Smooth muscle cell (in vitro differentiated cells): ENCODE results near the gene GPR142. TPM values are rescaled to one million over a fixed set of nuclear protein-coding genes. Genes with fewer than 3 reads are reported as not detected.

Experiments used
- DNase-seq: peaks from one replicate; lab custom pipeline; 2025; ENCODE audit not compliant: unreplicated experiment; lab: John Stamatoyannopoulos, UW
- H2AFZ ChIP-seq: fragments of 200-600 bp; sonication (generic); 2 replicates; pipeline ENCODE4 v1.6.0; 2016; ENCODE audit warnings: antibody characterized with exemption, low read depth, mild to moderate bottlenecking
- H3F3A ChIP-seq: fragments of 200-600 bp; sonication (generic); 2 replicates; pipeline ENCODE4 v1.6.0; 2017; ENCODE audit warnings: antibody characterized with exemption, low read depth
- H3K27ac ChIP-seq: fragments of 200-600 bp; sonication (generic); 2 replicates; pipeline ENCODE4 v1.5.1; 2016; ENCODE audit warnings: low read depth, mild to moderate bottlenecking
- H3K27me3 ChIP-seq: fragments of 200-600 bp; sonication (generic); 2 replicates; pipeline ENCODE4 v1.6.1; 2016; ENCODE audit warnings: low read depth, mild to moderate bottlenecking
- H3K36me3 ChIP-seq: fragments of 200-600 bp; sonication (generic); 2 replicates; pipeline ENCODE4 v1.5.1; 2016; ENCODE audit warnings: low read depth
- H3K4me1 ChIP-seq: fragments of 200-600 bp; sonication (generic); 2 replicates; pipeline ENCODE4 v1.5.1; 2016; ENCODE audit warnings: low read depth
- H3K4me2 ChIP-seq: fragments of 200-600 bp; sonication (generic); 2 replicates; pipeline ENCODE4 v1.6.0; 2016; ENCODE audit warnings: mild to moderate bottlenecking
- H3K4me3 ChIP-seq: fragments of 200-600 bp; sonication (generic); 2 replicates; pipeline ENCODE4 v1.5.1; 2016; ENCODE audit warnings: mild to moderate bottlenecking
- H3K79me2 ChIP-seq: fragments of 200-600 bp; sonication (generic); 2 replicates; pipeline ENCODE4 v1.6.0; 2016; ENCODE audit warnings: low read depth, mild to moderate bottlenecking
- H3K9ac ChIP-seq: fragments of 200-600 bp; sonication (generic); 2 replicates; pipeline ENCODE4 v1.6.0; 2016; ENCODE audit warnings: low read depth
- H3K9me3 ChIP-seq: fragments of 200-600 bp; sonication (generic); replicated peaks from 2 replicates; pipeline ENCODE4 v1.5.1; 2016; ENCODE audit warnings: low read depth
- H4K20me1 ChIP-seq: fragments of 200-600 bp; sonication (generic); 2 replicates; pipeline ENCODE4 v1.6.0; 2016; ENCODE audit warnings: low read depth
- WGBS: methylation state at CpG from one replicate; pipeline ENCODE4 v1.1.7; 2016; ENCODE audit warnings: low lambda C conversion rate; 5-methylcytosine and 5-hydroxymethylcytosine counted together
- polyA plus RNA-seq: library from polyadenylated mRNA; unstranded; fragments of >200 nt; fragmentation: Nextera tagmentation; extraction: Ambion mirVana; gene quantifications from 2 replicates; pipeline ENCODE4 v1.2.1, GENCODE V29; 2016
- total RNA-seq: library from RNA; depleted of rRNA; stranded (reverse); fragments of >200 nt; gene quantifications from 2 replicates; pipeline ENCODE4 v1.2.3, GENCODE V29; 2014
- TF ChIP-seq, protein P1 (sequence below): fragments of 200-600 bp; sonication (generic); IDR thresholded peaks from 2 replicates; pipeline ENCODE4 v1.5.1; 2017; ENCODE audit warnings: borderline replicate concordance, mild to moderate bottlenecking, antibody characterized with exemption; ENCODE audit not compliant: insufficient read depth, poor library complexity, severe bottlenecking

Gene GPR142
- total and polyA plus RNA-seq, 2 experiments from 2014 or later: not detected

DNA sequence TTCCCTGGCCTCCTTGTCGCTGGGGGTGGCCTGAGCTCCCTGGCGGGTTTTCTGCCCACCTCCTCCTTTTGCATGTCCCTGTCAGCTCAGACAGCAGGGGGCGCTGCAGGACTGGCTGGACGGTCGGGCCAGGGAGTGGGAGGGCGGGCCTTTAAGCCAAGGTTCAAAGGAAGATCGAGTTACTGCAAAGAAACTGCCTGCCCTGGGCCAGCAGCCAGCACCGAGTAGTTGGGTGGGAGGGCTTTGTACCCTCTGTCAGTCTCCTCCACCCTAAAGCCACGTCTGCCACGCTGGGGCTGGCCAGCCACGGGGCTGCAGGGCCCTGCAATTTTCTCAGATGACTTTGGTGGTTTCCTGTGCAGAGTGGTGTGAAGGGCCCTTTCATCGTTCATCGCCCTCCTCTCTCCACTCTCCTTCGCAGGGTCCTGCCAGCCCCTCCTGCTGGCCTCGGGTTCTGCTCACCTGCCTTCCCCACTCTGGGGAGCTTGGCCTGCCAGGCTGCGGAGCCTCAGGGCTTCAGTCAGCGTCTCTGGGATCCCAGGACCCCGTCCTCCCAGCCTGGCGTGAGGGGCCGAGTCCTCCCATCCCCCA is 12.3 kb downstream of the GPR142 start:
- no peaks in the 10 kb centered on the region for H3K79me2 ChIP-seq
- peaks cover 10% of the 10 kb centered on the region for H3K4me1 ChIP-seq
- H3K27ac ChIP-seq: no peak overlapping the region
- H3K4me3 ChIP-seq: no peak overlapping the region
- no peaks in the 10 kb centered on the region for H4K20me1 ChIP-seq
- 22% methylated on average over 16 of the region's 20 CpGs for WGBS
- peak; percentile 87 for DNase-seq
- H2AFZ ChIP-seq: peak overlapping the region; percentile 11
- peaks cover 24% of the 10 kb centered on the region for H3K27me3 ChIP-seq
- H3K36me3 ChIP-seq: no peaks in the 10 kb centered on the region
- TF ChIP-seq, protein P1, sequence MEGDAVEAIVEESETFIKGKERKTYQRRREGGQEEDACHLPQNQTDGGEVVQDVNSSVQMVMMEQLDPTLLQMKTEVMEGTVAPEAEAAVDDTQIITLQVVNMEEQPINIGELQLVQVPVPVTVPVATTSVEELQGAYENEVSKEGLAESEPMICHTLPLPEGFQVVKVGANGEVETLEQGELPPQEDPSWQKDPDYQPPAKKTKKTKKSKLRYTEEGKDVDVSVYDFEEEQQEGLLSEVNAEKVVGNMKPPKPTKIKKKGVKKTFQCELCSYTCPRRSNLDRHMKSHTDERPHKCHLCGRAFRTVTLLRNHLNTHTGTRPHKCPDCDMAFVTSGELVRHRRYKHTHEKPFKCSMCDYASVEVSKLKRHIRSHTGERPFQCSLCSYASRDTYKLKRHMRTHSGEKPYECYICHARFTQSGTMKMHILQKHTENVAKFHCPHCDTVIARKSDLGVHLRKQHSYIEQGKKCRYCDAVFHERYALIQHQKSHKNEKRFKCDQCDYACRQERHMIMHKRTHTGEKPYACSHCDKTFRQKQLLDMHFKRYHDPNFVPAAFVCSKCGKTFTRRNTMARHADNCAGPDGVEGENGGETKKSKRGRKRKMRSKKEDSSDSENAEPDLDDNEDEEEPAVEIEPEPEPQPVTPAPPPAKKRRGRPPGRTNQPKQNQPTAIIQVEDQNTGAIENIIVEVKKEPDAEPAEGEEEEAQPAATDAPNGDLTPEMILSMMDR: peak; percentile 96
- no peak overlapping the region for H3K9ac ChIP-seq
- H3F3A ChIP-seq: no peaks in the 10 kb centered on the region
- peak overlapping the region; percentile 81 for H3K4me2 ChIP-seq
- H3K9me3 ChIP-seq: no peaks in the 10 kb centered on the region

DNA sequence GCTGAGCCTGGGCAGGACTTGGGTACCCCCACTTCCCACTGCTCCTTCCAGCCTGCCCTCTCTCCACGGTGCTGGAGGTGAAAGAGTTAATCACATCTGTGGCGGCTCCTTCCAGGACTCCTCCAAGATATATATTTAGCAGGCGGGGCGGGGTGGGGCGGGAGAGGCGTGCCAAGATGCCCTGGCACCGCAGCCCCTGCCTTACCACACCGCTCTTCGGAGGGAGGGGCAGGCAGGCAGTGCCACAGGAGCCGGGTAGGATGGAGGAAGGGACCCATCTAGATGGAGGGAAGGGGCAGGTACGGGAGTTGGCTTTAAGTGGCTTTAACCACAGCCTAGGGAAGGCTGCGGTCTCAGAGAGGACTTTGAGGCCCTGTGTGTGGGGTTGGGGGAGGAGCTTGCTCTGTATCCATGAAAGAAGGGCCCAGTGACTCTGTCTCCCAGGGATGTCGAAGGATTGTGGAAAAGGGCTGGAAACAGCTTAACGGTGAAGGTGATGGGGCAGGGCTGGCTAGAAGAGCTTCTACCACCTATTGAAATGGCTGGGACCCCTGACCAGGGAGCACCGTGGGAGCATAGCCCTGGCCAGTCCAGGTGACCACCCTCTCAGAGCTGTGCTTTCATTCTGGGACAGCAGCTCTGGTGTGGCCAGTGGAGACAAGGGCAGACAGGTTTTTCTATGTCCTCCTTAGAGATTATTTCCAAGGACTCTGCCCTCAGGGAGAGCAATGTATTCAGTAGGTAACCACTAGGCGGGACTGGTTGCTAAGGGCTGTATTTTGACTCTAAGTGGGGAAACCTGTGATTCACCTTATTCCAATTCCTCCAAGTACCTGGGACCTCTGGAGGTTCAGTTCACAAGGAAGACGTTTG is 13.0 kb downstream of the GPR142 start:
- H3K27me3 ChIP-seq: peaks cover 24% of the 10 kb centered on the region
- no peak overlapping the region for H3K4me3 ChIP-seq
- 50% methylated on average over 17 of the region's 17 CpGs for WGBS
- DNase-seq: no peak
- no peaks in the 10 kb centered on the region for H3K9me3 ChIP-seq
- H3F3A ChIP-seq: no peaks in the 10 kb centered on the region
- H3K27ac ChIP-seq: peak overlapping the region; percentile 1
- TF ChIP-seq, protein P1: no peak
- no peak overlapping the region for H3K9ac ChIP-seq
- H3K36me3 ChIP-seq: no peaks in the 10 kb centered on the region
- H2AFZ ChIP-seq: peak overlapping the region; percentile 11
- peaks cover 10% of the 10 kb centered on the region for H3K4me1 ChIP-seq
- H4K20me1 ChIP-seq: no peaks in the 10 kb centered on the region
- H3K79me2 ChIP-seq: no peaks in the 10 kb centered on the region
- H3K4me2 ChIP-seq: peak overlapping the region; percentile 81

DNA sequence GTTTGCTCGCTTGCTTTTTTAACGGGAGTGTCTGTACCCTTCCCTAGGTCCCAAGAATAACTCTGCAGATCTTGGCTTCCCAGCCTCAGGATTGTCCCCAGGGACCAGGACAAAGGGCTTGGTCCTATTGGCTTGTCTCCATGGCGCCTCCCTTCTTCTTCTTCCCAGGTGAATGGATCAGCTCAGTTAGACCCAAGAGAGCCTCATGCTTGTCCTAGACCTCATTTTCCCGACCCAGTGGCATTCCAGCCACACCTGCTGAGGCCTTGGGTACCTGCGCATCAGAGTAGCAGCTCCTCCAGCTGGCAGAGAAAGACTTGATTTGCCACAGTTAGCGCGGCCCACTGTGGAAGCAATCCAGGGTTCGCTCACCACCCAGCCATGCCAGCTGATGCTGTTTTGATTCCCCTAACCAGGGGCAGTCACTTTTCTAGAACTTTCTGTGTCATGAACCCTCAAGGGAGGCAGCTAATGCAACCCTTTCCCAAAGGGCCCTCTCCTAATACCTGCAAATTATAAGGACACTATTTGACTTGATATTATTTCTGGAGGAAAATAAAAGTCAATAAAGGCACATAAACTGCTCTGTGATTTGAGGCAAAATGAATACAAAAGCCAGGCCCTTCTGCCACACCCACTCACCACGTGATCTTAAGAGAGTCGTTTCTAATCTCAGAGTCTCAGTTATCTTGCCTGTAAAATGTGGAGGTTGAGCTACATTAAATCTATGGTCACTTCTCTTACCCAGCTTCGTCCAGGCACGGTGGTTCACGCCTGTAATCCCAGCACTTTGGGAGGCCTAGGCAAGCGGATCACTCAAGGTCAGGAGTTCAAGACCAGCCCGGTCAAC is 13.9 kb downstream of the GPR142 start:
- 72% methylated on average over 15 of the region's 15 CpGs for WGBS
- no peak overlapping the region for H3K4me3 ChIP-seq
- H3K79me2 ChIP-seq: no peaks in the 10 kb centered on the region
- H3K4me2 ChIP-seq: no peak overlapping the region
- peaks cover 4% of the 10 kb centered on the region for H3F3A ChIP-seq
- no peak overlapping the region for H2AFZ ChIP-seq
- peak overlapping the region; percentile 1 for H3K27ac ChIP-seq
- TF ChIP-seq, protein P1: no peak
- no peak overlapping the region for H3K9ac ChIP-seq
- no peaks in the 10 kb centered on the region for H3K36me3 ChIP-seq
- H4K20me1 ChIP-seq: no peaks in the 10 kb centered on the region
- DNase-seq: no peak
- peaks cover 10% of the 10 kb centered on the region for H3K4me1 ChIP-seq
- peaks cover 15% of the 10 kb centered on the region for H3K27me3 ChIP-seq
- H3K9me3 ChIP-seq: no peaks in the 10 kb centered on the region
